Right lobe of liver (tissue), 6 donors: Measurements from ENCODE around the gene SH3BP4. TPM values are rescaled to one million over a fixed set of nuclear protein-coding genes. Genes with fewer than 3 reads are reported as not detected.
A peak's percentile ranks its signal among the peaks of the same experiment; 100 is the strongest.

ENCODE experiments used
- ATAC-seq, 4 donors: fragments of 200-7000 bp; cut with Tn5 transposase; one replicate each; pipeline ENCODE4 v1.9.1; 2020; ENCODE audit warnings: mild to moderate bottlenecking in 4 of 4, moderate library complexity in 4 of 4
- DNase-seq, 3 donors: peaks; one replicate each; pipeline ENCODE4 v3.0.0-alpha.2; 2020
- H3K27ac ChIP-seq, 3 donors: fragments of 200-600 bp; one replicate each; pipeline ENCODE4 v1.8.0; 2022
- H3K27me3 ChIP-seq, 2 donors: fragments of 200-600 bp; one replicate each; pipeline ENCODE4 v1.8.0; 2022
- H3K36me3 ChIP-seq, 4 donors: fragments of 200-600 bp; sonication (generic) in 1 of 4; one replicate each; pipeline versions ENCODE4 v1.5.1 to v1.8.0; 2017 to 2022; ENCODE audit warnings: control low read depth in 1 of 4
- H3K4me1 ChIP-seq, 4 donors: fragments of 200-600 bp; sonication (generic) in 1 of 4; one replicate each; pipeline versions ENCODE4 v1.5.1 to v1.8.0; 2017 to 2022; ENCODE audit warnings: control low read depth in 1 of 4
- H3K4me3 ChIP-seq, 3 donors: fragments of 200-600 bp; one replicate each; pipeline ENCODE4 v1.8.0; 2022
- H3K9me3 ChIP-seq, 4 donors: fragments of 200-600 bp; sonication (generic) in 1 of 4; one replicate each; pipeline versions ENCODE4 v1.5.1 to v1.8.0; 2017 to 2022; ENCODE audit warnings: control low read depth in 1 of 4
- CTCF ChIP-seq, 4 donors: fragments of 200-600 bp in 3 of 4; fragments of 450-650 bp in 1 of 4; IDR thresholded peaks; one replicate each; pipeline versions ENCODE4 v1.5.1 to v1.8.0; 2016 to 2022; ENCODE audit warnings: antibody characterized with exemption in 4 of 4, mild to moderate bottlenecking in 2 of 4
- POLR2A ChIP-seq: fragments of 450-650 bp; IDR thresholded peaks from one replicate; pipeline ENCODE4 v1.6.1; 2017; ENCODE audit warnings: antibody characterized with exemption, mild to moderate bottlenecking
- WGBS: methylation state at CpG from one replicate; pipeline ENCODE4 v1.1.6; 2018; ENCODE audit warnings: low coverage, low lambda C conversion rate; ENCODE audit not compliant: insufficient coverage; ENCODE audit errors: missing lambda C conversion rate; 5-methylcytosine and 5-hydroxymethylcytosine counted together
- intact Hi-C, 2 donors: fragments of 100-400 bp; cut with DNase I; formaldehyde crosslinking; loops; one replicate each; pipeline versions ENCODE4 v1.11.2 to v1.14.1; 2022
- total RNA-seq, 6 experiments: library from RNA; depleted of rRNA in 2 of 6; stranded (reverse); fragments of >200 nt in 2 of 6; fragmentation: NEBNext Ultra II Directional in 3 of 6; extraction: Animal tissue kit (Norgen Biotek cat#: 25700) in 3 of 6; gene quantifications; one replicate each; pipeline versions ENCODE4 v1.1.0 to v1.2.4, GENCODE V29; 2016 to 2023
- donor health status: DM: no; HTN: yes; CAD: no.
- donor health status: DM: no; HTN: no; CAD: no.
- donor health status: DM: no; HTN: no; CAD: no.
- donor health status: DM: no; HTN: yes; CAD: no.
- donor health status: DM: no; HTN: yes; CAD: no.

SH3BP4 gene
- total RNA-seq, 6 experiments from 2014 or later: 18.8 to 30.4 (median 26.3) TPM

GRCh38 chr2:234980451-234981187, 28.8 kb downstream of the SH3BP4 start:
- H3K27me3 ChIP-seq: no peaks in the 10 kb centered on the region
- H3K36me3 ChIP-seq: no peaks in the 10 kb centered on the region
- no peaks in the 10 kb centered on the region for H3K9me3 ChIP-seq
- peak; percentile 52 to 66 (median 58) for ATAC-seq
- intact Hi-C loops: no loop called here
- peak overlapping the region; percentile 76 to 93 (median 88) for H3K27ac ChIP-seq
- 26% methylated on average over 13 of the region's 14 CpGs for WGBS
- H3K4me3 ChIP-seq: no peak overlapping the region
- DNase-seq: peak in 2 of 3 donors; percentile 60 to 68
- peaks cover 0 to 71% (median 35%) of the 10 kb centered on the region in 4 donors for H3K4me1 ChIP-seq
- TF ChIP-seq CTCF (IDR thresholded peaks at IDR 0.05): no peak
- TF ChIP-seq POLR2A: no peak

DNA sequence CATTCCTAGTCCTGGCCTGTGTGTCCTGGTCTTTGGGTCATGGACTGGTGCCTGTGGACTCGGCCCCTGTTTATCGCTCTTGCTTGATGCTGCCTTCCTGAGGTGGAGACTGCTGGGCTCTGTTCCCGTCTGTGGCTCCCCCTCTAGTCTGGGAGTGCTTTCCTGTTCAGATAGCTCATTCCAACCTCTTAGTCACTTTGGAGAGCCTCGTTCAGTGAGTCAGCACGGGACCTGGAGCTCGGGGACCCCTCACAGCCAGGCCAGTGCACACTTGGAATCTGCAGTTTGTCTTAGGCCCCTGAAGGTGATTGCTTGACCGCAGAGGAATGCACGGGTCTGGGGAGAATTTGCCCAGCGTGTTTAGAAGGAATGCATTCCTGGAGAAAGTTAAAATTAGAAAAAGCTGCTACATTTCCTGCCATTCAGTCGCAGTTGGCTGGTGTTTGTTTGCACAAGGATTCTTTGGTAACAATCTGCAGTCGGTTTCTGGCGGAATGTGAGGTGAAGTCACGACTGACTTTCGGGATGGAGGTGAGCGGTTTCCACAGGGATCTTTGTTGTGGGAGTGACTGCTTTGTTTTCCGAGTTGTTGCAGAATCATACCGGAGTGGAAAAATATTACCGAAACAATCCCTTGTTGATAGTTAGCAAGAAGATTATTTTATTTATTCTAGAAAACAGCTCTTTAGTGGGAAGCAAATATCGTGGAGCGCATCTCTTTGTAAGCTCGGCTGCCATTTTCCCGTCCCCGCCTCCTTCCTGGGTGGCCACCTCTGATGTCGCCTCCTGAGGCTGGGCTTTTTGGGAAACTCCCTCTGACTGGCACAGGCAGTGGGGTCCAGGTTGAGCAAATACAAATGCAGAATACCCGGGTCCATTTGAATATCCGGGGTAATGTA, 29.6 kb downstream of the SH3BP4 start:
- WGBS: 27% methylated on average over 22 of the region's 26 CpGs
- H3K4me1 ChIP-seq: peaks cover 0 to 63% (median 32%) of the 10 kb centered on the region in 4 donors
- TF ChIP-seq CTCF (IDR thresholded peaks at IDR 0.05) (no peak), POLR2A (peak; percentile 30)
- H3K27me3 ChIP-seq: no peaks in the 10 kb centered on the region
- no peaks in the 10 kb centered on the region for H3K9me3 ChIP-seq
- intact Hi-C loops: no loop called here
- H3K36me3 ChIP-seq: no peaks in the 10 kb centered on the region
- DNase-seq: peak; percentile 69 to 81 (median 76)
- H3K4me3 ChIP-seq: peak overlapping the region in 1 of 3 donors; percentile 1
- H3K27ac ChIP-seq: peak overlapping the region; percentile 76 to 93 (median 88)
- peak; percentile 55 to 73 (median 70) for ATAC-seq

DNA sequence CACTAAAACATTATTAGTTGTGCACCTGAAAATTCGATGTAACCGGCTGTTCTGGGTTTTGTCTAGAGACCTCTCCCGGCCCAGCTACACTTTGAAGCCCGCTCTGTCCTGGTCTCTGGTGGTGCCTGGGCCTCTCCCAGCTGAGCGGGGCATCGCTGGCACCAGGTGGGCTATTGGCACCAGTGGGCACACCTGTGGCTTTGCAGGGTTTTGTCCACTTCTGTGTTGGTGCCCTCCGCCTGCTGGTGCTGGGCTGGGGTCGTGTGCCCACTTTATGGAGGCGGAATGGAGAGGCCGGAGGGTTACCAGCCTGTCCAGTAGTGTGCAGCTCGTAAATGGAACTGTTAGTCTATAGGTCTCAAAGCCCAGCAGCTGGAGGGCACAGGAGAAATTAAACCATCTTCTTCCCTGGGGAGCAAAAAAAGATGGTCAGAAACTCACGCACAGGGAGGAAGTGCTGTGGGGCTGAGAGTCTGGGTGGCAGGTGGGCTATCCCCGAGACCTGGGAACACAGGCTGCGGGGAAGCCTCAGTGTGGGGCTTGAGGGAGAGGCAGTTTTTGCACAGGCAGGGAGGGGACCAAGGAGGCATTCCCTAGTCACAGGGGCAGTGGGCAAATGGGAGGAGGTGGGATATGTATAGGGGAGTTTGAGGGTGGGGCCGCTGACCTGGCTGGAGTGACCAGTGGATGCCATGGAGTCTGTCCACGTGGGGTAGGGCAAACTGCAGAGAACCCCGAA, 30.4 kb downstream of the SH3BP4 start:
- DNase-seq: no peak
- peak overlapping the region in 1 of 3 donors; percentile 1 for H3K4me3 ChIP-seq
- intact Hi-C loops: no loop called here
- 81% methylated on average over 10 of the region's 17 CpGs for WGBS
- no peak for ATAC-seq
- TF ChIP-seq CTCF (IDR thresholded peaks at IDR 0.05): no peak
- TF ChIP-seq POLR2A: no peak
- H3K9me3 ChIP-seq: no peaks in the 10 kb centered on the region
- H3K27ac ChIP-seq: peak overlapping the region; percentile 76 to 93 (median 88)
- H3K4me1 ChIP-seq: peaks cover 0 to 56% (median 31%) of the 10 kb centered on the region in 4 donors
- no peaks in the 10 kb centered on the region for H3K27me3 ChIP-seq
- no peaks in the 10 kb centered on the region for H3K36me3 ChIP-seq

GRCh38 chr2:234983011-234983726, 31.4 kb downstream of the SH3BP4 start:
- DNase-seq (no peak), ATAC-seq (peak; percentile 3 to 18 (median 4))
- WGBS: 67% methylated on average over 4 of the region's 11 CpGs
- peaks cover 0 to 50% (median 29%) of the 10 kb centered on the region in 4 donors for H3K4me1 ChIP-seq
- no peak overlapping the region for H3K4me3 ChIP-seq
- no peaks in the 10 kb centered on the region for H3K27me3 ChIP-seq
- no peaks in the 10 kb centered on the region for H3K9me3 ChIP-seq
- no peaks in the 10 kb centered on the region for H3K36me3 ChIP-seq
- peak overlapping the region; percentile 76 to 93 (median 88) for H3K27ac ChIP-seq
- TF ChIP-seq POLR2A (no peak), CTCF (IDR thresholded peaks at IDR 0.05) (no peak)
- intact Hi-C loops: no loop called here
